SU-DHL-6 (cell line): ENCODE results near the gene SMAD6.

Source experiments
- H2AFZ ChIP-seq: fragments of 200-600 bp; sonication (generic); 2 replicates; pipeline ENCODE4 v1.6.1; 2014; ENCODE audit warnings: low read depth, mild to moderate bottlenecking, moderate library complexity, mixed read lengths, antibody characterized with exemption, low read length; ENCODE audit not compliant: severe bottlenecking
- H3F3A ChIP-seq: fragments of 200-600 bp; shearing (Covaris generic); 2 replicates; pipeline ENCODE4 v1.6.0; 2016; ENCODE audit warnings: antibody characterized with exemption, mild to moderate bottlenecking; ENCODE audit not compliant: insufficient read depth
- H3K27ac ChIP-seq: fragments of 200-600 bp; sonication (generic); 2 replicates; pipeline ENCODE4 v1.5.1; 2016; ENCODE audit warnings: low read depth, mild to moderate bottlenecking, low read length, moderate library complexity, mixed read lengths
- H3K27me3 ChIP-seq: fragments of 200-600 bp; sonication (generic), shearing (Covaris generic); 2 replicates; pipeline ENCODE4 v1.6.0; 2014; ENCODE audit warnings: mild to moderate bottlenecking, low read length
- H3K36me3 ChIP-seq: fragments of 200-600 bp; sonication (generic); 2 replicates; pipeline ENCODE4 v1.6.1; 2014; ENCODE audit warnings: mild to moderate bottlenecking, low read length, mixed read lengths
- H3K4me2 ChIP-seq: fragments of 300-600, 200-600 bp; shearing (Covaris generic), sonication (generic); 2 replicates; pipeline ENCODE4 v1.6.0; 2014; ENCODE audit warnings: low read length, low read depth, mild to moderate bottlenecking; ENCODE audit not compliant: poor library complexity, severe bottlenecking
- H3K4me3 ChIP-seq: fragments of 200-600 bp; sonication (generic); 2 replicates; pipeline ENCODE4 v1.5.1; 2014; ENCODE audit warnings: antibody characterized with exemption, low read length, mild to moderate bottlenecking, mixed read lengths; ENCODE audit not compliant: insufficient read depth, poor library complexity, severe bottlenecking
- H3K79me2 ChIP-seq: fragments of 200-600 bp; sonication (generic); 2 replicates; pipeline ENCODE4 v1.6.1; 2014; ENCODE audit warnings: mild to moderate bottlenecking, low read length, moderate library complexity; ENCODE audit not compliant: insufficient read depth
- H3K9ac ChIP-seq: fragments of 200-600 bp; sonication (generic); 2 replicates; pipeline ENCODE4 v1.7.0; 2014; ENCODE audit warnings: mild to moderate bottlenecking, low read length
- H3K9me2 ChIP-seq: fragments of 200-600 bp; sonication (generic); replicated peaks from 2 replicates; pipeline ENCODE4 v1.6.1; 2014; ENCODE audit warnings: low read length; ENCODE audit not compliant: insufficient read depth
- H3K9me3 ChIP-seq: fragments of 200-600 bp; sonication (generic); 2 replicates; pipeline ENCODE4 v1.6.1; 2014; ENCODE audit warnings: low read length, mixed read lengths; ENCODE audit not compliant: insufficient read depth
- H4K20me1 ChIP-seq: fragments of 200-600 bp; sonication (generic); 2 replicates; pipeline ENCODE4 v1.6.1; 2014; ENCODE audit warnings: low read depth, mild to moderate bottlenecking, antibody characterized with exemption, low read length, moderate library complexity, mixed read lengths
- CTCF ChIP-seq: fragments of 200-600 bp; sonication (generic); IDR thresholded peaks from one replicate; pipeline ENCODE4 v1.5.1; 2017; ENCODE audit warnings: antibody characterized with exemption, mild to moderate bottlenecking, low read length, moderate library complexity; ENCODE audit not compliant: insufficient read depth, poor library complexity, severe bottlenecking
- EZH2phosphoT487 ChIP-seq: fragments of 200-600 bp; sonication (generic), shearing (Covaris generic); conservative IDR thresholded peaks from 2 replicates; pipeline ENCODE4 v1.6.1; 2018; ENCODE audit warnings: mild to moderate bottlenecking, antibody characterized with exemption, low read length, moderate library complexity, mixed read lengths

Gene SMAD6

GRCh38 chr15:66729331-66729951 is 27.4 kb downstream of the SMAD6 start:
- no peak overlapping the region for H3K27ac ChIP-seq

GRCh38 chr15:66730168-66731021 is 28.4 kb downstream of the SMAD6 start:
- TF ChIP-seq CTCF (no peak), EZH2phosphoT487 (no peak)
- no peaks in the 10 kb centered on the region for H3F3A ChIP-seq
- H4K20me1 ChIP-seq = no peaks in the 10 kb centered on the region
- no peak overlapping the region for H3K4me2 ChIP-seq
- no peak overlapping the region for H3K9ac ChIP-seq
- H3K79me2 ChIP-seq = no peaks in the 10 kb centered on the region
- H3K27ac ChIP-seq = no peak overlapping the region
- H3K4me3 ChIP-seq = no peak overlapping the region
- H3K36me3 ChIP-seq = no peaks in the 10 kb centered on the region
- H2AFZ ChIP-seq = no peak overlapping the region
- H3K9me3 ChIP-seq = no peaks in the 10 kb centered on the region
- H3K27me3 ChIP-seq = no peaks in the 10 kb centered on the region
- H3K9me2 ChIP-seq = no peaks in the 10 kb centered on the region

More at GRCh38 chr15:66729331-66729951, 27.4 kb downstream of the SMAD6 start:
- no peak overlapping the region for H3K4me3 ChIP-seq
- H3K9ac ChIP-seq = no peak overlapping the region
- H3K27me3 ChIP-seq = no peaks in the 10 kb centered on the region
- no peaks in the 10 kb centered on the region for H3F3A ChIP-seq
- H3K9me2 ChIP-seq = no peaks in the 10 kb centered on the region
- no peaks in the 10 kb centered on the region for H4K20me1 ChIP-seq
- no peaks in the 10 kb centered on the region for H3K9me3 ChIP-seq
- TF ChIP-seq CTCF (no peak), EZH2phosphoT487 (no peak)
- no peak overlapping the region for H2AFZ ChIP-seq
- H3K79me2 ChIP-seq = no peaks in the 10 kb centered on the region
- H3K4me2 ChIP-seq = no peak overlapping the region
- no peaks in the 10 kb centered on the region for H3K36me3 ChIP-seq

GRCh38 chr15:66733976-66734375 is 31.9 kb downstream of the SMAD6 start:
- Histone ChIP-seq H3K9me2 (no peaks in the 10 kb centered on the region), H3K36me3 (no peaks in the 10 kb centered on the region), H4K20me1 (no peaks in the 10 kb centered on the region), H3K79me2 (no peaks in the 10 kb centered on the region), H3K9ac (no peak overlapping the region), H3K4me3 (no peak overlapping the region), H3K4me2 (no peak overlapping the region), H3K9me3 (no peaks in the 10 kb centered on the region), H3K27ac (no peak overlapping the region), H2AFZ (no peak overlapping the region), H3F3A (no peaks in the 10 kb centered on the region), H3K27me3 (no peaks in the 10 kb centered on the region)
- TF ChIP-seq CTCF = no peak
- no peak for TF ChIP-seq EZH2phosphoT487
